ENCODE results near the gene EML4.

DNA sequence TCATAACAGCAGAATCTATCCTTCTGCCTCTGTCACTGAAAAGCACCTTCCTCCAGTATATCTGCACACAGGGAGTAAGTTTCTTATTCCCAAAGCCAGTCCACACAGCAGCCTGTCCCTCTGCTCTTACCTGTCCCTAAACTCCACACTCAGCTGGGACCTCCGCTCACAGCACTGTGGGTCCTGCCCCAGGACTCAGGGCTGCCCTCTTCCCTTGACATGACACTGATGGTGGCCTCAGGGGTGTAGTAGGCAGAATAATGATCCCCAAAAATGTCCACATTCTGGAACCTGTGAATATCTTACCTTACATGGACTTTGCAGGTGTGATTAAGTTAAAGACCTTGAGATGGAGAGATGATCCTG lies 39.7 kb upstream of the EML4 start:
- TF ChIP-seq, protein P1, sequence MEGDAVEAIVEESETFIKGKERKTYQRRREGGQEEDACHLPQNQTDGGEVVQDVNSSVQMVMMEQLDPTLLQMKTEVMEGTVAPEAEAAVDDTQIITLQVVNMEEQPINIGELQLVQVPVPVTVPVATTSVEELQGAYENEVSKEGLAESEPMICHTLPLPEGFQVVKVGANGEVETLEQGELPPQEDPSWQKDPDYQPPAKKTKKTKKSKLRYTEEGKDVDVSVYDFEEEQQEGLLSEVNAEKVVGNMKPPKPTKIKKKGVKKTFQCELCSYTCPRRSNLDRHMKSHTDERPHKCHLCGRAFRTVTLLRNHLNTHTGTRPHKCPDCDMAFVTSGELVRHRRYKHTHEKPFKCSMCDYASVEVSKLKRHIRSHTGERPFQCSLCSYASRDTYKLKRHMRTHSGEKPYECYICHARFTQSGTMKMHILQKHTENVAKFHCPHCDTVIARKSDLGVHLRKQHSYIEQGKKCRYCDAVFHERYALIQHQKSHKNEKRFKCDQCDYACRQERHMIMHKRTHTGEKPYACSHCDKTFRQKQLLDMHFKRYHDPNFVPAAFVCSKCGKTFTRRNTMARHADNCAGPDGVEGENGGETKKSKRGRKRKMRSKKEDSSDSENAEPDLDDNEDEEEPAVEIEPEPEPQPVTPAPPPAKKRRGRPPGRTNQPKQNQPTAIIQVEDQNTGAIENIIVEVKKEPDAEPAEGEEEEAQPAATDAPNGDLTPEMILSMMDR (IDR thresholded peaks at IDR 0.05; ENCODE audit: insufficient read depth, low read length): no peak
- TF ChIP-seq SPI1 (IDR thresholded peaks at IDR 0.05; ENCODE audit: borderline replicate concordance, low read depth) (no peak), GABPA (IDR thresholded peaks at IDR 0.05; ENCODE audit: low read depth) (no peak)
